Stimulated activated CD4-positive, alpha-beta T cell treated with anti-CD3 and anti-CD28 coated beads, Interleukin-1b, Interleukin-23, amount 100 ng/mL, for 4 hours (primary cell): Measurements from ENCODE around the gene KCND1.
"Not testable (repeated sequence)": the region's sequence is repeated elsewhere in the genome, so short reads cannot be mapped to it uniquely, and the experiment has no call there.

ENCODE experiments used
- DNase-seq, 2 donors: peaks; one replicate each; pipeline ENCODE4 v3.0.0-alpha.2; 2020; ENCODE audit warnings: low read depth in 2 of 2

The KCND1 gene

GRCh38 chrX:48971249-48972219, at the start of gene KCND1:
Gene KCND1 (minus strand): TSS chrX:48971844. CDS start chrX:48970271, 1,573 bp downstream.
- DNase-seq = peak in 1 of 2 donors; percentile 6

- no peak for DNase-seq
These were observed 48.1 kb upstream of the KCND1 start for GRCh38 chrX:49019599-49020249.

GRCh38 chrX:49019050-49019449, 47.4 kb upstream of the KCND1 start:
- DNase-seq = no peak

GRCh38 chrX:49003696-49004095, 32.1 kb upstream of the KCND1 start:
- no peak for DNase-seq

GRCh38 chrX:49002091-49002935, 30.7 kb upstream of the KCND1 start, which contains the start of gene GRIPAP1:
Gene GRIPAP1 (minus strand): TSS chrX:49002264. CDS start chrX:49002229, 35 bp downstream.
- peak; percentile 59 to 64 for DNase-seq

- peak; percentile 3 to 22 for DNase-seq
These were observed 30.0 kb upstream of the KCND1 start for GRCh38 chrX:49001521-49002090.

GRCh38 chrX:49000636-49001035, 29.0 kb upstream of the KCND1 start:
- no peak for DNase-seq

GRCh38 chrX:48999030-48999429, 27.4 kb upstream of the KCND1 start:
- DNase-seq = no peak

- DNase-seq = no peak
These were observed 26.7 kb upstream of the KCND1 start for GRCh38 chrX:48998391-48998790.

GRCh38 chrX:48997865-48998264, 26.2 kb upstream of the KCND1 start:
- no peak for DNase-seq

- no peak for DNase-seq
These were observed 25.8 kb upstream of the KCND1 start for GRCh38 chrX:48997455-48997854.

GRCh38 chrX:48996969-48997368, 25.3 kb upstream of the KCND1 start:
- DNase-seq = no peak

- no peak for DNase-seq
These were observed 20.7 kb upstream of the KCND1 start for GRCh38 chrX:48992341-48992740.

- DNase-seq = no peak
These were observed 17.8 kb upstream of the KCND1 start for GRCh38 chrX:48989483-48989882.

GRCh38 chrX:48983896-48984295, 12.3 kb upstream of the KCND1 start:
- DNase-seq = no peak

- no peak for DNase-seq
These were observed 11.4 kb upstream of the KCND1 start for GRCh38 chrX:48983081-48983480.

GRCh38 chrX:48981178-48981577, 9.5 kb upstream of the KCND1 start:
- no peak for DNase-seq

- not testable (repeated sequence) for DNase-seq
These were observed 8.7 kb upstream of the KCND1 start for GRCh38 chrX:48980341-48980740.

GRCh38 chrX:48978226-48978625, 6.6 kb upstream of the KCND1 start:
- no peak for DNase-seq

GRCh38 chrX:48976086-48976485, 4.4 kb upstream of the KCND1 start:
- no peak for DNase-seq

- no peak for DNase-seq
These were observed 3.9 kb upstream of the KCND1 start for GRCh38 chrX:48975541-48975940.

GRCh38 chrX:48975041-48975440, 3.4 kb upstream of the KCND1 start:
- DNase-seq = no peak
